ENCODE measurements around the gene PLCB1.

PLCB1 gene

GRCh38 chr20:8901237-8902025 is 769.4 kb downstream of the PLCB1 start:
- TF ChIP-seq CTCF (IDR thresholded peaks at IDR 0.05; ENCODE audit: low read length, missing control alignments), result no peak
- no peak for DNase-seq (ENCODE audit: low read depth)

GRCh38 chr20:8903655-8904605 is 771.9 kb downstream of the PLCB1 start:
- DNase-seq (ENCODE audit: low read depth), result no peak
- TF ChIP-seq CTCF (IDR thresholded peaks at IDR 0.05; ENCODE audit: low read length, missing control alignments), result no peak
- no peak overlapping the region for H3K4me3 ChIP-seq (replicated peaks; ENCODE audit: low read depth, low read length)

More at GRCh38 chr20:8901237-8902025, 769.4 kb downstream of the PLCB1 start:
- no peak overlapping the region for H3K4me3 ChIP-seq (replicated peaks; ENCODE audit: low read depth, low read length)

- H3K4me3 ChIP-seq (replicated peaks; ENCODE audit: low read depth, low read length), result no peak overlapping the region
- no peak for DNase-seq (ENCODE audit: low read depth)
- no peak for TF ChIP-seq CTCF (IDR thresholded peaks at IDR 0.05; ENCODE audit: low read length, missing control alignments)
Measured at GRCh38 chr20:8909596-8909995, 777.5 kb downstream of the PLCB1 start.

- no peak overlapping the region for H3K4me3 ChIP-seq (replicated peaks; ENCODE audit: low read depth, low read length)
- DNase-seq (ENCODE audit: low read depth), result no peak
- no peak for TF ChIP-seq CTCF (IDR thresholded peaks at IDR 0.05; ENCODE audit: low read length, missing control alignments)
Measured at GRCh38 chr20:8912096-8912495, 780.0 kb downstream of the PLCB1 start.

- no peak for DNase-seq (ENCODE audit: low read depth)
- no peak for TF ChIP-seq CTCF (IDR thresholded peaks at IDR 0.05; ENCODE audit: low read length, missing control alignments)
- no peak overlapping the region for H3K4me3 ChIP-seq (replicated peaks; ENCODE audit: low read depth, low read length)
Measured at GRCh38 chr20:8912731-8913130, 780.7 kb downstream of the PLCB1 start.

GRCh38 chr20:8913456-8913855 is 781.4 kb downstream of the PLCB1 start:
- DNase-seq (ENCODE audit: low read depth), result no peak
- no peak overlapping the region for H3K4me3 ChIP-seq (replicated peaks; ENCODE audit: low read depth, low read length)
- no peak for TF ChIP-seq CTCF (IDR thresholded peaks at IDR 0.05; ENCODE audit: low read length, missing control alignments)

Data from fibroblast of pulmonary artery (primary cell).